ENCODE measurements around the gene MLLT6.

DNA sequence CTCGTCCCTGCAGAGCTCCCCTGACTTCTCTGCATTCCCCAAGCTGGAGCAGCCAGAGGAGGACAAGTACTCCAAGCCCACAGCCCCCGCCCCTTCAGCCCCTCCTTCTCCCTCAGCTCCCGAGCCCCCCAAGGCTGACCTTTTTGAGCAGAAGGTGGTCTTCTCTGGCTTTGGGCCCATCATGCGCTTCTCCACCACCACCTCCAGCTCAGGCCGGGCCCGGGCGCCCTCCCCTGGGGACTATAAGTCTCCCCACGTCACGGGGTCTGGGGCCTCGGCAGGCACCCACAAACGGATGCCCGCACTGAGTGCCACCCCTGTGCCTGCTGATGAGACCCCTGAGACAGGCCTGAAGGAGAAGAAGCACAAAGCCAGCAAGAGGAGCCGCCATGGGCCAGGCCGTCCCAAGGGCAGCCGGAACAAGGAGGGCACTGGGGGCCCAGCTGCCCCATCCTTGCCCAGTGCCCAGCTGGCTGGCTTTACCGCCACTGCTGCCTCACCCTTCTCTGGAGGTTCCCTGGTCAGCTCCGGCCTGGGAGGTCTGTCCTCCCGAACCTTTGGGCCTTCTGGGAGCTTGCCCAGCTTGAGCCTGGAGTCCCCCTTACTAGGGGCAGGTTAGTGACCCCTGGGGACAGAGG lies 11.4 kb downstream of the MLLT6 start:
- no peak for TF ChIP-seq CTCF (IDR thresholded peaks at IDR 0.05 in 8 of 11, conservative IDR thresholded peaks at IDR 0.05 in 3 of 11)
- TF ChIP-seq POLR2A (IDR thresholded peaks at IDR 0.05), result no peak
